PC-9 (cell line): ENCODE measurements around the gene ESM1.
"Not testable (repeated sequence)": the region's sequence is repeated elsewhere in the genome, so short reads cannot be mapped to it uniquely, and the experiment has no call there.

Source experiments
- EZH2 ChIP-seq: fragments of 200-600 bp; sonication (generic); IDR thresholded peaks from 2 replicates; pipeline ENCODE4 v1.8.0; 2017; ENCODE audit warnings: antibody characterized with exemption, low read depth
- TF ChIP-seq, protein P1 (sequence below): fragments of 200-600 bp; sonication (generic); conservative IDR thresholded peaks from 2 replicates; pipeline ENCODE4 v1.6.1; 2017; ENCODE audit warnings: mixed run types, antibody characterized with exemption, mild to moderate bottlenecking, moderate library complexity

DNA sequence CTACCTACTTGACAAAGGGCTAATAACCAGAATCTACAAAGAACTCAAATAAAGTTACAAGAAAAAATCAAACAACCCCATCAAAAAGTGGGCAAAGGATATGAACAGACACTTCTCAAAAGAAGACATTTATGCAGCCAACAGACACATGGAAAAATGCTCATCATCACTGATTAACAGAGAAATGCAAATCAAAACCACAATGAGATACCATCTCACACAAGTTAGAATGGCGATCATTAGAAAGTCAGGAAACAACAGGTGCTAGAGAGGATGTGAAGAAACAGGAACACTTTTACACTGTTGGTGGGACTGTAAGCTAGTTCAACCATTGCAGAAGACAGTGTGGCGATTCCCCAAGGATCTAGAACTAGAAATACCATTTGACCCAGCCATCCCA lies 16.8 kb upstream of the ESM1 start:
- TF ChIP-seq, protein P1, sequence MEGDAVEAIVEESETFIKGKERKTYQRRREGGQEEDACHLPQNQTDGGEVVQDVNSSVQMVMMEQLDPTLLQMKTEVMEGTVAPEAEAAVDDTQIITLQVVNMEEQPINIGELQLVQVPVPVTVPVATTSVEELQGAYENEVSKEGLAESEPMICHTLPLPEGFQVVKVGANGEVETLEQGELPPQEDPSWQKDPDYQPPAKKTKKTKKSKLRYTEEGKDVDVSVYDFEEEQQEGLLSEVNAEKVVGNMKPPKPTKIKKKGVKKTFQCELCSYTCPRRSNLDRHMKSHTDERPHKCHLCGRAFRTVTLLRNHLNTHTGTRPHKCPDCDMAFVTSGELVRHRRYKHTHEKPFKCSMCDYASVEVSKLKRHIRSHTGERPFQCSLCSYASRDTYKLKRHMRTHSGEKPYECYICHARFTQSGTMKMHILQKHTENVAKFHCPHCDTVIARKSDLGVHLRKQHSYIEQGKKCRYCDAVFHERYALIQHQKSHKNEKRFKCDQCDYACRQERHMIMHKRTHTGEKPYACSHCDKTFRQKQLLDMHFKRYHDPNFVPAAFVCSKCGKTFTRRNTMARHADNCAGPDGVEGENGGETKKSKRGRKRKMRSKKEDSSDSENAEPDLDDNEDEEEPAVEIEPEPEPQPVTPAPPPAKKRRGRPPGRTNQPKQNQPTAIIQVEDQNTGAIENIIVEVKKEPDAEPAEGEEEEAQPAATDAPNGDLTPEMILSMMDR: not testable (repeated sequence)
- not testable (repeated sequence) for TF ChIP-seq EZH2
